NT2/D1 (cell line): ENCODE measurements around the gene SFTPB.

Experiments used
- DNase-seq: peaks from one replicate; pipeline ENCODE4 v3.0.0-alpha.2; 2011; ENCODE audit warnings: low read depth, low spot score
- H3K27me3 ChIP-seq: 2 replicates; pipeline ENCODE4 v1.6.0; 2011; ENCODE audit warnings: mild to moderate bottlenecking; ENCODE audit not compliant: insufficient read length, insufficient read depth
- H3K36me3 ChIP-seq: 2 replicates; pipeline ENCODE4 v1.6.1; 2011; ENCODE audit warnings: mild to moderate bottlenecking, low read length, mixed read lengths; ENCODE audit not compliant: insufficient read depth, insufficient read length
- H3K4me1 ChIP-seq: 2 replicates; pipeline ENCODE4 v1.5.1; 2011; ENCODE audit not compliant: insufficient read depth, insufficient read length
- H3K4me3 ChIP-seq: 2 replicates; pipeline ENCODE4 v1.5.1; 2011; ENCODE audit warnings: low read depth; ENCODE audit not compliant: insufficient read length
- H3K9ac ChIP-seq: 2 replicates; pipeline ENCODE4 v1.6.0; 2011; ENCODE audit warnings: low read depth; ENCODE audit not compliant: insufficient read length
- H3K9me3 ChIP-seq: 2 replicates; pipeline ENCODE4 v1.5.1; 2011; ENCODE audit warnings: mild to moderate bottlenecking, low read length; ENCODE audit not compliant: insufficient read depth
- SUZ12 ChIP-seq: IDR thresholded peaks from 2 replicates; pipeline ENCODE4 v1.6.1; 2011; ENCODE audit not compliant: insufficient read length, insufficient read depth; ENCODE audit errors: extremely low read depth
- YY1 ChIP-seq: IDR thresholded peaks from 2 replicates; pipeline ENCODE4 v1.6.1; 2011; ENCODE audit not compliant: insufficient read length, insufficient read depth
- ZNF274 ChIP-seq: IDR thresholded peaks from 2 replicates; pipeline ENCODE4 v1.6.1; 2011; ENCODE audit warnings: mild to moderate bottlenecking, low read depth, low read length

Gene SFTPB

GRCh38 chr2:85681372-85681763, 13.4 kb upstream of the SFTPB start:
- H3K4me1 ChIP-seq, result no peaks in the 10 kb centered on the region
- H3K9ac ChIP-seq, result no peak overlapping the region
- H3K4me3 ChIP-seq, result no peak overlapping the region
- H3K36me3 ChIP-seq, result no peaks in the 10 kb centered on the region
- TF ChIP-seq ZNF274, result no peak
- TF ChIP-seq SUZ12, result no peak
- TF ChIP-seq YY1, result no peak
- no peak for DNase-seq
- peaks cover 3% of the 10 kb centered on the region for H3K27me3 ChIP-seq
- no peaks in the 10 kb centered on the region for H3K9me3 ChIP-seq

- Histone ChIP-seq H3K4me1 (no peaks in the 10 kb centered on the region), H3K36me3 (no peaks in the 10 kb centered on the region), H3K9me3 (no peaks in the 10 kb centered on the region), H3K4me3 (no peak overlapping the region), H3K27me3 (peaks cover 3% of the 10 kb centered on the region), H3K9ac (no peak overlapping the region)
- no peak for DNase-seq
- TF ChIP-seq SUZ12 (no peak), YY1 (no peak), ZNF274 (no peak)
Measured at GRCh38 chr2:85680707-85681371, 12.8 kb upstream of the SFTPB start.

GRCh38 chr2:85678794-85679672, 11.0 kb upstream of the SFTPB start:
- TF ChIP-seq ZNF274 (no peak), YY1 (no peak), SUZ12 (no peak)
- H3K4me3 ChIP-seq, result no peak overlapping the region
- H3K9ac ChIP-seq, result no peak overlapping the region
- H3K27me3 ChIP-seq, result peaks cover 3% of the 10 kb centered on the region
- H3K36me3 ChIP-seq, result no peaks in the 10 kb centered on the region
- no peaks in the 10 kb centered on the region for H3K4me1 ChIP-seq
- no peaks in the 10 kb centered on the region for H3K9me3 ChIP-seq
- DNase-seq, result peak; percentile 67

GRCh38 chr2:85678377-85678776, 10.4 kb upstream of the SFTPB start:
- no peak overlapping the region for H3K4me3 ChIP-seq
- TF ChIP-seq YY1 (no peak), SUZ12 (no peak), ZNF274 (no peak)
- peaks cover 2% of the 10 kb centered on the region for H3K4me1 ChIP-seq
- no peaks in the 10 kb centered on the region for H3K9me3 ChIP-seq
- DNase-seq, result no peak
- H3K27me3 ChIP-seq, result peaks cover 3% of the 10 kb centered on the region
- H3K9ac ChIP-seq, result no peak overlapping the region
- H3K36me3 ChIP-seq, result no peaks in the 10 kb centered on the region

DNA sequence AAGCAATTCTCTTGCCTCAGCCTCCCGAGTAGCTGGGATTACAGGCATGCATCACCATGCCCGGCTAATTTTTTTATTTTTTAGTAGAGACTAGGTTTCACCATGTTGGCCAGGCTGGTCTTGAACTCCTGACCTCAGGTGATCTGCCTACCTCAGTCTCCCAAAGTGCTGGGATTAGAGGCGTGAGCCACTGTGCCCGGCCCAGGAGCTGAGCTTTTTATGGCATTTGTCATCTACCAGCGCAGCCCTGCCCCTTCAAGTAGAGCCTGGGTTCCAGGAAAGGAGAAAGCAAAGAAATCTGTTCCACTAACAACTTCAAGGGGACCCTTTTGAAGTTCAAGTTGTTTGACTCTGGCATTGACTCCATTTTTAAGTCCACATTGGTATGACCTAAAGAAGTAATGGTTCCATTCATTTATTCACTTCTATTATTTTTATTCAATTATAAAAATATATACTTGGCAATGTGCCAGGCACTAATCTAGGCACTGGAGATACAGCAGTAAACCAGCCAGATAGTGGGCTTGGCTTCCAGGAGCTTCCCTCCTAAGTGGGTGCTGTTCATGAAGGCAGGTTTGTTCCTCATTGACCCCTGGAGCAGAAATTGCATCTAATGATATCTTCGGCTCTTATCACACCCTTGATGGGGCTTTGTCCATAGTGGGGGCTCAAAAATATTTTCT, 8.0 kb upstream of the SFTPB start:
- Histone ChIP-seq H3K9ac (no peak overlapping the region), H3K4me1 (peaks cover 3% of the 10 kb centered on the region), H3K4me3 (no peak overlapping the region), H3K27me3 (peaks cover 3% of the 10 kb centered on the region), H3K9me3 (no peaks in the 10 kb centered on the region), H3K36me3 (no peaks in the 10 kb centered on the region)
- DNase-seq, result no peak
- TF ChIP-seq ZNF274 (no peak), YY1 (no peak), SUZ12 (no peak)

DNA sequence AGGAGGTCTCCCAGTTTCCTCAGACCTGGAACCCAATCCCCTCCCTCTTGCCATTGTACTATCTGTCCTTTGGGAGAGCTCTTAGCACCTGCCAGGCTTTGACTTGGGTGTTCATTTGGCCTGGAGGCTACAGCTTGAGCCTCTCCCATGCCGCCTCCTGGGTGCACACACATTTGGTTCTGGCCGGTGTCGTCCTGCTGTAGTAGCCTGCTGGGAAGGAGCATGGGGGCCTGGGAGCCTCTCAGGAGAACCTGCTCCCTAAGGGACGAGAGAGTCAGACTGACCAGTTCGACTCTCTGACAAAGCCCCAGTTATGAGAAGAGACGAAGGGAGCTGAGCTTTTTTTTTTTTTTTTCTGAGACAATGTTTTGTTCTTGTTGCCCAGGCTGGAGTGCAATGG, 7.4 kb upstream of the SFTPB start:
- Histone ChIP-seq H3K4me1 (peaks cover 3% of the 10 kb centered on the region), H3K27me3 (peaks cover 3% of the 10 kb centered on the region), H3K36me3 (no peaks in the 10 kb centered on the region), H3K9ac (no peak overlapping the region), H3K4me3 (no peak overlapping the region), H3K9me3 (no peaks in the 10 kb centered on the region)
- no peak for DNase-seq
- TF ChIP-seq ZNF274 (no peak), SUZ12 (no peak), YY1 (no peak)

GRCh38 chr2:85674417-85674816, 6.4 kb upstream of the SFTPB start:
- Histone ChIP-seq H3K36me3 (no peaks in the 10 kb centered on the region), H3K27me3 (no peaks in the 10 kb centered on the region)

More at GRCh38 chr2:85674417-85674816, 6.4 kb upstream of the SFTPB start:
- no peak overlapping the region for H3K4me3 ChIP-seq
- H3K4me1 ChIP-seq, result peaks cover 3% of the 10 kb centered on the region
- DNase-seq, result no peak
- no peak for TF ChIP-seq YY1
- TF ChIP-seq SUZ12, result no peak
- TF ChIP-seq ZNF274, result no peak
- H3K9me3 ChIP-seq, result no peaks in the 10 kb centered on the region
- no peak overlapping the region for H3K9ac ChIP-seq
